Measurements from ENCODE around the gene AJAP1. TPM values are rescaled to one million over a fixed set of nuclear protein-coding genes. Genes with fewer than 3 reads are reported as not detected.

The AJAP1 gene
- total RNA-seq, 1 experiment from 2014 or later, result not detected

- POLR2A ChIA-PET (ENCODE audit: unreplicated experiment), result no interaction called here
- H3K9me3 ChIP-seq (ENCODE audit: insufficient read depth, low read depth), result no peaks in the 10 kb centered on the region
- no peaks in the 10 kb centered on the region for H3K4me1 ChIP-seq (replicated peaks; ENCODE audit: insufficient read depth)
- no peaks in the 10 kb centered on the region for H4K20me1 ChIP-seq (ENCODE audit: insufficient read depth)
- H3K36me3 ChIP-seq (ENCODE audit: low read depth), result no peaks in the 10 kb centered on the region
- H3K4me3 ChIP-seq, result no peak overlapping the region
- BruUV-seq (replicated peaks), result no TSS peak
- H3K9me2 ChIP-seq (ENCODE audit: insufficient read depth), result no peaks in the 10 kb centered on the region
- H3K79me2 ChIP-seq (ENCODE audit: low read depth), result no peaks in the 10 kb centered on the region
- no peak overlapping the region for H2AFZ ChIP-seq
- intact Hi-C loops (cut with micrococcal nuclease; ENCODE audit: unreplicated experiment), result no loop called here
- H3K4me2 ChIP-seq, result no peak overlapping the region
- H3K27ac ChIP-seq, result no peak overlapping the region
- H3K27me3 ChIP-seq (ENCODE audit: insufficient read depth, low read depth), result peaks cover 45% of the 10 kb centered on the region
- no peak for TF ChIP-seq CTCF (conservative IDR thresholded peaks at IDR 0.05)
- TF ChIP-seq EZH2 (IDR thresholded peaks at IDR 0.05; ENCODE audit: low read depth), result no peak
- DNase-seq, result no peak
- CTCF ChIA-PET, result no interaction called here
- no peaks in the 10 kb centered on the region for H3F3A ChIP-seq (ENCODE audit: insufficient read depth, low read depth)
Observed at GRCh38 chr1:4787551-4787950, 133.1 kb downstream of the AJAP1 start.

- BruUV-seq (replicated peaks), result no TSS peak
- Histone ChIP-seq H3K4me3 (no peak overlapping the region), H3K27ac (no peak overlapping the region), H3K4me2 (no peak overlapping the region), H3K4me1 (replicated peaks; ENCODE audit: insufficient read depth) (no peaks in the 10 kb centered on the region), H4K20me1 (ENCODE audit: insufficient read depth) (no peaks in the 10 kb centered on the region), H3K79me2 (ENCODE audit: low read depth) (no peaks in the 10 kb centered on the region), H3F3A (ENCODE audit: insufficient read depth, low read depth) (no peaks in the 10 kb centered on the region), H3K27me3 (ENCODE audit: insufficient read depth, low read depth) (peaks cover 18% of the 10 kb centered on the region; the same call in 1 of the 2 replicates), H2AFZ (no peak overlapping the region), H3K36me3 (ENCODE audit: low read depth) (no peaks in the 10 kb centered on the region), H3K9me3 (ENCODE audit: insufficient read depth, low read depth) (no peaks in the 10 kb centered on the region), H3K9me2 (ENCODE audit: insufficient read depth) (no peaks in the 10 kb centered on the region)
- ChIA-PET POLR2A (ENCODE audit: unreplicated experiment) (no interaction called here), CTCF (no interaction called here)
- no peak for TF ChIP-seq CTCF (conservative IDR thresholded peaks at IDR 0.05)
- no peak for DNase-seq
- intact Hi-C loops (cut with micrococcal nuclease; ENCODE audit: unreplicated experiment), result no loop called here
Observed at GRCh38 chr1:4792565-4792964, 138.2 kb downstream of the AJAP1 start.

GRCh38 chr1:4794020-4794780 lies 139.8 kb downstream of the AJAP1 start:
- TF ChIP-seq EZH2 (IDR thresholded peaks at IDR 0.05; ENCODE audit: low read depth) (no peak), CTCF (conservative IDR thresholded peaks at IDR 0.05) (no peak)
- DNase-seq, result no peak
- no TSS peak for BruUV-seq (replicated peaks)

More at GRCh38 chr1:4794020-4794780, 139.8 kb downstream of the AJAP1 start:
- no peak overlapping the region for H3K4me3 ChIP-seq
- no peaks in the 10 kb centered on the region for H3K9me3 ChIP-seq (ENCODE audit: insufficient read depth, low read depth)
- H2AFZ ChIP-seq, result no peak overlapping the region
- H3K27ac ChIP-seq, result no peak overlapping the region
- CTCF ChIA-PET, result no interaction called here
- intact Hi-C loops (cut with micrococcal nuclease; ENCODE audit: unreplicated experiment), result no loop called here
- H3K4me1 ChIP-seq (replicated peaks; ENCODE audit: insufficient read depth), result no peaks in the 10 kb centered on the region
- H3F3A ChIP-seq (ENCODE audit: insufficient read depth, low read depth), result no peaks in the 10 kb centered on the region
- H3K4me2 ChIP-seq, result no peak overlapping the region
- H3K79me2 ChIP-seq (ENCODE audit: low read depth), result no peaks in the 10 kb centered on the region
- H3K36me3 ChIP-seq (ENCODE audit: low read depth), result no peaks in the 10 kb centered on the region
- H4K20me1 ChIP-seq (ENCODE audit: insufficient read depth), result no peaks in the 10 kb centered on the region
- no peaks in the 10 kb centered on the region for H3K9me2 ChIP-seq (ENCODE audit: insufficient read depth)
- POLR2A ChIA-PET (ENCODE audit: unreplicated experiment), result no interaction called here
- peaks cover 15% of the 10 kb centered on the region; the same call in 1 of the 2 replicates for H3K27me3 ChIP-seq (ENCODE audit: insufficient read depth, low read depth)
